Measurements from ENCODE around the gene KCTD8. TPM values are rescaled to one million over a fixed set of nuclear protein-coding genes. Genes with fewer than 3 reads are reported as not detected.

Gene KCTD8
- total RNA-seq, 1 experiment from 2014 or later, result not detected

- no peaks in the 10 kb centered on the region for H3K36me3 ChIP-seq (ENCODE audit: control insufficient read depth in 1 of 2, insufficient read depth in 2 of 2, low read length in 2 of 2)
- no peak for ATAC-seq
- no peak overlapping the region for H3K27ac ChIP-seq (ENCODE audit: low read depth, low read length)
- H3K27me3 ChIP-seq (ENCODE audit: insufficient read depth, low read length), result no peaks in the 10 kb centered on the region
- H3K4me3 ChIP-seq (replicated peaks in 1 of 2; ENCODE audit: low read depth in 1 of 2, low read length in 2 of 2), result no peak overlapping the region
- no peak for DNase-seq (ENCODE audit: low read depth, low spot score)
- H3K9me3 ChIP-seq (ENCODE audit: control insufficient read depth in 1 of 2, insufficient read depth in 1 of 2, low read depth in 1 of 2, low read length in 2 of 2), result peaks cover 4 to 24% of the 10 kb centered on the region in 2 experiments; a peak in 2 of 4 replicates
- H2AFZ ChIP-seq (ENCODE audit: low read depth, low read length, poor library complexity, severe bottlenecking), result no peak overlapping the region
- no peak for TF ChIP-seq SP1 (IDR thresholded peaks at IDR 0.05; ENCODE audit: low read depth)
- no peak for TF ChIP-seq MAX (IDR thresholded peaks at IDR 0.05)
- no peak for TF ChIP-seq ATF3 (IDR thresholded peaks at IDR 0.05)
- no peak for TF ChIP-seq POLR2A (IDR thresholded peaks at IDR 0.05; ENCODE audit: borderline replicate concordance, extremely low read depth, insufficient read depth, insufficient read length)
- no peak for TF ChIP-seq RAD21 (IDR thresholded peaks at IDR 0.05; ENCODE audit: low read depth)
- no peak for TF ChIP-seq POLR2AphosphoS5 (IDR thresholded peaks at IDR 0.05; ENCODE audit: low read depth, low read length)
- no peak for TF ChIP-seq ZBTB33 (IDR thresholded peaks at IDR 0.05; ENCODE audit: extremely low read depth, insufficient replicate concordance, low read length)
- TF ChIP-seq ELF1 (IDR thresholded peaks at IDR 0.05; ENCODE audit: borderline replicate concordance, low read depth), result no peak
- no peak for TF ChIP-seq TCF7L2 (IDR thresholded peaks at IDR 0.05; ENCODE audit: borderline replicate concordance, extremely low read depth, insufficient read depth, insufficient read length)
- ChIA-PET RAD21 (ENCODE audit: low non-redundant PET in 1 of 2, low total read pairs in 2 of 2, uncharacterized antibody in 2 of 2, unreplicated experiment in 2 of 2) (no interaction called here), POLR2A (no interaction called here), CTCF (no interaction called here)
- H3K4me2 ChIP-seq (ENCODE audit: low read length), result no peak overlapping the region
- no peaks in the 10 kb centered on the region for H3K4me1 ChIP-seq (ENCODE audit: control insufficient read depth in 1 of 2, insufficient read depth in 2 of 2, low read length in 2 of 2)
- H3K9me2 ChIP-seq (ENCODE audit: insufficient read depth), result no peaks in the 10 kb centered on the region
- no peaks in the 10 kb centered on the region for H3K79me2 ChIP-seq (ENCODE audit: insufficient read depth, low read length)
- BruUV-seq (replicated peaks), result no TSS peak
- H4K20me1 ChIP-seq (ENCODE audit: insufficient read depth), result no peaks in the 10 kb centered on the region
- no peak overlapping the region for H3K9ac ChIP-seq (ENCODE audit: low read length)
- intact Hi-C loops (cut with micrococcal nuclease), result no loop called here
Observed at GRCh38 chr4:44196796-44197195, 251.8 kb downstream of the KCTD8 start.

All from HCT116 (cell line).